ENCODE data around the gene ZNF430.

DNA sequence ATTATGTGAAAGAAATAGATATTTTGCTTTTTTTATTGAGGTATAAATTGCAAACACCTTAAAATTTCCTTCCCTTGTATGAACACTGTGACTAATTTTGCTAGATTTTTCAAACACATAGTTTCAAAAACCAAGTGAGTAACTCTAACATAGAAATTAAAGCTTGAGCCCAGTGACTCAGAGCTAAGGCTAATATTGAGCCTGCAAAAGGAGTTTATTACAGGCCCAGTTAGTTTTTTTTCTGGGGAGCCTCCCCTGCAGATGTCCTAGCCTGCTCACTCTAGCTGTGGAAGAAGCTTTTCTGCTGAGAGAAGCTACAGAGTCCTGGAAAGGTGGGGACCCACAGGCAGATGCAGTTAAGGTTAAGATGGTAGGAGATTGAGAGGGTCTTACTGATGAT lies 3.4 kb downstream of the ZNF430 start:
- TF ChIP-seq POLR2A (IDR thresholded peaks at IDR 0.05): no peak
- TF ChIP-seq, protein P1, sequence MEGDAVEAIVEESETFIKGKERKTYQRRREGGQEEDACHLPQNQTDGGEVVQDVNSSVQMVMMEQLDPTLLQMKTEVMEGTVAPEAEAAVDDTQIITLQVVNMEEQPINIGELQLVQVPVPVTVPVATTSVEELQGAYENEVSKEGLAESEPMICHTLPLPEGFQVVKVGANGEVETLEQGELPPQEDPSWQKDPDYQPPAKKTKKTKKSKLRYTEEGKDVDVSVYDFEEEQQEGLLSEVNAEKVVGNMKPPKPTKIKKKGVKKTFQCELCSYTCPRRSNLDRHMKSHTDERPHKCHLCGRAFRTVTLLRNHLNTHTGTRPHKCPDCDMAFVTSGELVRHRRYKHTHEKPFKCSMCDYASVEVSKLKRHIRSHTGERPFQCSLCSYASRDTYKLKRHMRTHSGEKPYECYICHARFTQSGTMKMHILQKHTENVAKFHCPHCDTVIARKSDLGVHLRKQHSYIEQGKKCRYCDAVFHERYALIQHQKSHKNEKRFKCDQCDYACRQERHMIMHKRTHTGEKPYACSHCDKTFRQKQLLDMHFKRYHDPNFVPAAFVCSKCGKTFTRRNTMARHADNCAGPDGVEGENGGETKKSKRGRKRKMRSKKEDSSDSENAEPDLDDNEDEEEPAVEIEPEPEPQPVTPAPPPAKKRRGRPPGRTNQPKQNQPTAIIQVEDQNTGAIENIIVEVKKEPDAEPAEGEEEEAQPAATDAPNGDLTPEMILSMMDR (IDR thresholded peaks at IDR 0.05): no peak

All from gastroesophageal sphincter (tissue), 3 donors.